Measurements from ENCODE around the gene ZNF83.
"Not testable (repeated sequence)": the region's sequence is repeated elsewhere in the genome, so short reads cannot be mapped to it uniquely, and the experiment has no call there.

Gene ZNF83

DNA sequence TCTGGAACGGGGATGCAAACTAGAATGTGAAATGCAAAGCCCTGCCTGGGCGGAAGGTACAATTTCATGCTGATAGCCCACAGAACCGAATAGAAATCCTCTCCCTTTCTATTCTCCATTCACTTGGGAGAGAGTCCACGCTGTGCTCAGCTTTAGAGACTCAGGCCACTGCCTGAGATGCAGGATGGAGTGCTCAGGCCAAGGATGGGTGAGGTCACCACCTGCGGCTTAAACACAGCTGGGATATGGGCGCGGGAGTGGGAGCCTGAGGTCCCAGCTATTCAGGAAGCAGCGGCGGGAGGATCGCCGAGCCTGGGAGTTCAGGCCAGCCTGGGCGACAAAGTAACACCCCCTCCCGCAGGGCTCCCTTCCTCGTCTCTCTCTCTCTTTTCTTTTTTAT is 446 bp upstream of the ZNF83 start:
- DNase-seq: no peak

GRCh38 chr19:52635786-52636570 is 2.2 kb downstream of the ZNF83 start:
- DNase-seq: no peak

- DNase-seq: not testable (repeated sequence)
Observed at GRCh38 chr19:52627441-52627840, 10.7 kb downstream of the ZNF83 start.

GRCh38 chr19:52626915-52627314 is 11.2 kb downstream of the ZNF83 start:
- DNase-seq: no peak

DNA sequence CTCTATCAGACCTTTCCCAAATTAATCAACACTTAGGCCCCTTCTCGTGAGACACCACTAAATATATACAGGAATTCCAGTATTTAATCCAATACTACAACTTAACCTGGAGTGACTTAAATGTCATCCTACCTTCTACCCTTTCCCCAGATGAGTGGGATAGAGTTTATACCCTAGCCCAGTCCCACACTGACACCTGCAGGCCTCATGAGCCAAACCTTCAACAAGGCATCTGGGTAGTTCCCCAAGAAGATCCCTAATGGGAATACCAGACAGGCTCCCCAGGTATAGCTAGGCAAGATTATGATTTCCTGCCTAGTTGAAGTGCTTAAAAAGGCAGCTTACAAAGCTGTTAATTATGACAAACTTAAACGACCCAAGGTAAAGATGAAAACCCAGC is 15.9 kb downstream of the ZNF83 start:
- DNase-seq: no peak

DNA sequence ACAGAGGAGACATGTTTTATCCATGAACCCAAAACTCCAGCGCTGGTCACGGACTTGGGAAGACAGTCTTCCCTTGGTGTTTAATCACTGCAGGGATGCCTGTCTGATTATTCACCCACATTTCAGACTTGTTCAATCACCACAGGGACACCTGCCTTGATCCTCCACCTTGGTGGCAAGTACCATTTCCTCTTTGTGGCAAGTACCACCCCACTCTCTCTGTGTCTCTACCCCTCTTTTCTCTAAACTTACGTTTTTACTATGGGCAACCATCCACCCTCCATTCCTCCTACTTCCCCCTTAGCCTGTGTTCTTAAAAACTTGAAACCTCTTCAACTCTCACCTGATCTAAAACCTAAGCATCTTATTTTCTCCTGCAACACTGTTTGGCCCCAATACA is 16.8 kb downstream of the ZNF83 start:
- no peak for DNase-seq

DNA sequence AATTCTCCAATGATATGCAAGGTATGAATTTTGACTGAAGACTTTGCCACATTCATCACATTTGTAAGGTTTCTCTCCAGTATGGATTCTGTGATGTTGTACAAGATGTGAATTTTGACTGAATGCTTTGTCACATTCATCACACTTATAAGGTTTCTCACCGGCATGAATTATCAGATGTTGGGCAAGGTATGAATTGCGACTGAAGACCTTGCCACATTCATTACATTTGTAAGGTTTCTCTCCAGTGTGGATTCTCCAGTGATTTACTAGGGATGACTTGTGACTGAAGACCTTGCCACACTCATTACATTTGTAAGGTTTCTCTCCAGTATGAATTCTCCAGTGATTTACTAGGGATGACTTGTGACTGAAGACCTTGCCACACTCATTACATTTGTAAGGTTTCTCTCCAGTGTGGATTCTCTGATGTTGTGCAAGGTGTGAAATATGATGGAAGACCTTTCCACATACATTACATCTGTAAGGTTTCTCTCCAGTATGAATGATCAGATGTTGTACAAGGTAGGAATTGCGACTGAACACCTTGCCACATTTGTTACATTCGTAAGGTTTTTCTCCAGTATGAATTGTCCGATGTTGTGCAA is 24.8 kb downstream of the ZNF83 start:
- DNase-seq: no peak

DNA sequence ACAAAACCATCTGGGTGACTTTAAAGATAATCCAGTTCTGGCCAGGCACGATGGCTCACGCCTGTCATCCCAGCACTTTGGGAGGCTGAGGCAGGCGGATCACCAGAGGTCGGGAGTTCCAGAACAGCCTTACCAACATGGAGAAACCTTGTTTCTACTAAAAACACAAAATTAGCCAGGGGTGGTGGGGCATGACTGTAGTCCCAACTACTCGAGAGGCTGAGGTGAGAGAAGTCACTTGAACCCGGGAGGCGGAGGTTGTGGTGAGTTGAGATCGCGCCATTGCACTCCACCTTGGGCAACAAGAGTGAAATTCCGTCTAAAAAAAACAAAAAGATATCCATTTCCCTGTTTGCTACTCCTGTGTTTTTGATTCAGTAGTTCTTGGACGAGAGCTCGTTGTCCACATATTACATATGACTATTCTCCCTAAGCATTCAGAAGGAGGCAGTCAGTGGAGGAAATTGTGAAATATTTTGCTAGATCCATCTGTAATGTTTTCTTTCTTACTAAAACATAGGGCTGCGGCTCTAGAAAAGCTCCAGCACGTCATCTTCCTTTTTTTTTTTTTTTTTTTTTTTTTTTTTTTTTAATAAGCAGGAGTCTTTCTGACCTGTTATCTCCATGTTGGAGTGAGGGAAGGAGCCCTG is 34.5 kb downstream of the ZNF83 start:
- no peak for DNase-seq

DNA sequence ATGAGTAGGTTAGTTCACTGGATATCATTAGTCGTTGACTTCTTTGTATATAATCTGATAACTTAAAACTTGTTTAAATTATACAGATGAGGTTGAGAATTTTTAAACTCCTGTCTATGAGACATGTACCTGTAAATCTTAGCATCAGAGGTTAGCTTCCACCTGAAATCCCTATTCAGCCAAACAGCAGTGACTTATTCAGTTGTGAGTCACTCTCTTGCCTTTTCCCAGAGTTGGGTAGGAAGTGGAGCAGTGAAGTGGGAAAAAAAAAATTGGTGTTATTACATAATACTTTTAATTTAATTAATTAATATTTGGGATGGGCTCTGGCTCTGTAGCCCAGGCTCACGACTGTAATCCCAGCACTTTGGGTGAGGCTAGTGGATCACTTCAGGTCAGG is 35.2 kb downstream of the ZNF83 start:
- no peak for DNase-seq

DNA sequence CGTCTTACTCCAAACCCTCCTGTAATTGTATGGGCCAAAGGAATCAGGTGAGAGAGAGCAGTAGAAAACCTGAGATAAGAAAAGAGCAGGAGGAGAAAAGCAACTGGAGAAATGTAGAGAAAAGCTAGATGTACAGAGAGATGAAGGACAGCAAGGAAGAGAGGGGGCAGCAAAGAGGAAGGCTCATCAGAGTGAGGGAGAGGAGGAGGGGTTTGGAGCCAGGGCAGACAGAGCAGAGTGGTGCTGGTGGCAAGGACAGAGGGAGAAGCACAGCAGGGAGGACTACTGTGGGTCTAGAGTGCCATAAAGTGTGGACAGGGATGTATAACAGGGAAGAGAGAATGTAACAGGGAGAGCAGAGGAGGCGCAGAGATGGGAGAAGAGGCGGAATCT is 36.2 kb downstream of the ZNF83 start:
- DNase-seq: not testable (repeated sequence)

DNA sequence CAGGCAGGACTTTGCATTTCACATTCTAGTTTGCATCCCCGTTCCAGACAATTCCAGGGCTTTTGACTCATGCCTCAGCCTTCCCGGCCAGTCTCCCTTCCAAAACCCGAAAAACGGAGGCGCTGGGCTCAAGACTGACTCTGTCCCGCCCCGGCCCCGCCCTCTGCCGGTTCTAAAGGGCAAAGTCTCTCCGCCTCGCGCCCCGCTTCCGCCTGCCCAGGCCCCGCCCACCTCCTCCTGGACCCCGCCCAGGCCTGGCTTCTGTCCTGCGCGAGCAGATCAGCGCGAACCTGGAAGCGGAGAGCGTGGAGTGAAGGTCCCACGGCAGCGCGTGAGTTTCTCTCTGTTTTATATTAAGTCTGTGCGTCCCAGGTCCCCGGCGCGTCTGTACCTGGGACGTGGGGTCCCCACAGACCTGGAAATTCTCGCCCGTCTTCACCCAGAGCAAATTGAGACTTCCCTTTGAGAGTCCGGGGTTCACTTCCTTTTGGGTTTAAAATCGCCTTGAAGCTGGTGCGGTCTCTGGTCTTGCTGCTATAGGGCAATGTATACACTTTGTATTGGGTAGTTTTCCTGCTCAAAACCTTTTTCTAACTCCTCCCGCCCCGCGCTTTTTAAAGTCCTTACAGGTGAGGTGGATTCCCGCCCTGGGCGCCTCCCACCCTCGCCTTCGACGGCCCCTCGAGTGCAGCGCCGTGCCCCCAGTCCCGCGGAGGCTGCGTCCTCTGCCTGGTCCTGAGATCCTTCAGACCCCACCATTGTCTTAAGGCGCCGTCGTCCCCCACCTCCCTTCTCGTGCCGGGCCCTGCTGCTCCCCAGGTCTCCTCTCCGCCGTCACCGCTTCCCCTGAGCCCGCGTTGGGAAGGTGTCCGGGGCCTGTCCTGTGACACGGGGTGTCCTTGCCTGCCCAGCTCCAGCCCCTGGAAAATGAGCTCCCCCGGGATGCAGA is 36.9 kb downstream of the ZNF83 start:
- peak; percentile 97 for DNase-seq

DNA sequence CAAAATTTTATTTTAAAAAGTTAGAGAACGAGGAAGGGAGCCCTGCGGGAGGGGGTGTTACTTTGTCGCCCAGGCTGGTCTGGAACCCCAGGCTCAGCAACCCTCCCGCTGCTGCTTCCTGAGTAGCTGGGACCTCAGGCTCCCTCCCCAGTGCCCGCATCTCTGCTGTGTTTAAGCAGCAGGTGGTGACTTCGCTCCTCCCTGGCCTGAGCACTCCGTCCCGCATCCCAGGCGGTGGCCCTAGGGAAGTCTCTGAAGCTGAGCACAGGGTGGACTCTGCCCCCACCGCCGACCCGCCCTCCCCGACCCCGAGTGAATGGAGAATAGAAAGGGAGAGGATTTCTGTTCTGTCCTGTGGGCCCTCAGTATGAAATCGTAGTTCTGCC is 37.5 kb downstream of the ZNF83 start:
- no peak for DNase-seq

DNA sequence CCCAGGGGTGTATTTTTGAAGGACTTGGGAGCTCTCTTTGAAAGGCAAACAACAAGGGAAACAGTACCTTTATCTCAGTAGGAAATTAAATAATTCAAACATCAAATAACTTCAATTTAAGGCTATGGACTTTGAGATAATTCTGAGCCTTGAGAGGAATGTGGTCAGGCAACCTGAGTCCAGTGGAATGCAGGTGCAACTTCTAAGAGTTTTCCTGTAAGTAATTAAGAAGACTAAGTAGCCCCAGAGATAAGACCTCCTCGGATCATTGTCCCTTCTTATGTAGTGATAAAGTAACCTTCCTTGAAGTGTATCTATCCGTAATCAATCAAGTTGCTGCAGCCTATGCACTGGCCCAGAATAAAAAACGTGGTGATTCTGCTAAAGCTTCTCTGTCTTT is 38.9 kb downstream of the ZNF83 start:
- DNase-seq: no peak

DNA sequence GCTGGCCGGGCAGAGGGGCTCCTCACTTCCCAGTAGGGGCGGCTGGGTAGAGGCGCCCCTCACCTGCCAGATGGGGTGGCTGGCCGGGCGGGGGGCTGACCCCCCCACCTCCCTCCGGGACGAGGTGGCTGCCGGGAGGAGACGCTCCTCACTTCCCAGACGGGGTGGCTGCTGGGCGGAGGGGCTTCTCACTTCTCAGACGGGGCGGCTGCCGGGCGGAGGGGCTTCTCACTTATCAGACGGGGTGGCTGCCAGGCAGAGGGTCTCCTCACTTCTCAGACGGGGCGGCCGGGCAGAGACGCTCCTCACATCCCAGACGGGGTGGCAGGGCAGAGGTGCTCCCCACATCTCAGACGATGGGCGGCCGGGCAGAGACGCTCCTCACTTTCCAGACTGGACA is 44.7 kb downstream of the ZNF83 start:
- DNase-seq: not testable (repeated sequence)

- no peak for DNase-seq
Observed at GRCh38 chr19:52592301-52592700, 45.9 kb downstream of the ZNF83 start.

GRCh38 chr19:52590728-52591127 is 47.4 kb downstream of the ZNF83 start:
- DNase-seq: no peak

DNA sequence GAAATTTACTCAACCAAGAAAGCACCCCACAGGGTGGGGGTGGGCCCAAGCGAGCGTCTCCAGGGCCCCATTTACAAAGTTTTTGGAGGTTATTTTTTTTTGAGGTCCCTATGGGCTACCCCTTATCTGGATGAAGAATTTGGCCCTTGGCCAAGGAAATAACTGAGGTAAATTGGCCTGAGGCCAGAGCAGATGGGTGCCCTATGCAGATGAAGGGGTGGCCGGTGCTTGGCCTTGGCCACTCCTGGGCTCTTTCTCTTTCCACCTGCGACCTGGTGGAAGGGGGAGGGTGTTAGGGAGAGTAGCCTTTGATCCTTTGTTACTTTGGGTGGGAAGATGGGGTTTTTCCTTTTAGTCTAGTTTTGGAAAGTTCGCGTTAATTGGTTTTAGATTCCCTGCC is 52.6 kb downstream of the ZNF83 start:
- no peak for DNase-seq

DNA sequence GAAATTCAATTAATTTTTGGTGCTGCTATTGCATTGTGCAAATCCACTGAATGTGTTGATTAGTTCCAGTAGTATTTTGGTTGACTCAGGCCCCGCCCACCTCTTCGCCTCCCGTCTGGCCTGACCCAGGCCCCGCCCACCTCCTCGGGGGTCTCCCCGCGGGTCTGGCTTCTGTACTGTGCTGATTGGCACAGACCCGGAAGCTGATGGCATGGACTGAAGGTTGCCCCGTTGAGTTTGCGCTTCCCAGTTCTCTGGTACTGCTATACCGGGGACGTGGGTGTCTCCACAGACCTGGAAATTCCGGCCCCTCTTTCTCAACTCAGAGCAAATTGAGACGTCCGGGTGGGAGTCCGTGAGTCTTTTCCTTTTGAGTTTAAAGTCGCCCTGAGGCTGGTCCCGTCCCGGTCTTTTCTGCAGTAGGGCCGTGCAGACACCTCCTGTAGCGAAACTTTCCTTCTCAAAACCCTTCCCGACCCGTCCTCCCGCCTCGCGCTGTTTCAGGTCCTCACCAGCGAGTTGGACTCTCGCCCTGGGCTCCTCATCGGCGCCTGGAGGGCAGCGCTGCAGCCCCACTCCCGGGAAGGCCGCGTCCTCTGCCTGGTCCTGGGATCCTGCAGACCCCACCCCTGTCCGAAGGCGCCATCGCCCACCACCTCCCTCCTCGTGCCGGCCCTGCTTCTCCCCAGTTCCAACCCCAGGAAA is 53.3 kb downstream of the ZNF83 start:
- DNase-seq: no peak

DNA sequence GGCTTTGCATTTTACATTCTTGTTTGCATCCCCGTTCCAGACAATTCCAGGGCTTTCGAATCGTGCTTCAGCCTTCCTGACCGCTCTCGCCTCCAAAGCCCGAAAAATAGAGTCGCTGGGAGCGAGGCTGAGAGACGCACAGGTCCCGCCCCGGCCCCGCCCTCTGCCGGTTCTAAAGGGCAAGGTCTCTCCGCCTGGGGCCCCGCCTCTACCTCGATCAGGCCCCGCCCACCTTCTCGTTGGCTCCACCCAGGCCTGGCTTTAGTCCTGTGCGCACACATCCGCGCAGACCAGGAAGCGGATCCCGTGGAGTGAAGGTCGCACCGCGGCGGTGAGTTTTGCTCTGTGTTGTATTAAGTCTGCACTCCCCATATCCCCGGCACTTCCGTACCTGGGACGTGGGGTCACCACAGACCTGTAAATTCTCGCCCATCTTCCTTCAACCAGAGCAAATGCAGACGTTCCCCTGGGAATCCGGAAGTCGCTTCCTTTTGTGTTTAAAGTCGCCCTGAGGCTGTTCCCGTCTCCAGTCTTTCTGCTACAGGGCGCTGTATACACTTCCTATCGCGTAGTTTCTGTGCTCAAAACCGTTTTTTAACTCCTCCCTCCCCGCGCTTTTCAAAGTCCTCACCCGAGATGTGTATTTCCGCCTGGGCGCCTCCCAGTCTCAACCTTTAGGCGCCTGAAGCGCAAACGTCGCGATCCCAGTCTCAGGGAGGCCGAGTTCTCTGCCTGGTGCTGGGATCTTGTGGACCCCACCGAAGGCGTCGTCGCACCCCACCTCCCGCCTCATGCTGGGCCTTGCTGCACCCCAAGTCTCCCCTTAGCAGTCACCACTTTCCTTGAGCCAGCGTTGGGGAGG is 67.9 kb downstream of the ZNF83 start, which contains the start of gene ZNF701:
Gene ZNF701 (plus strand): TSS at position 288 of the 862 bp plus-strand sequence. CDS start 3,861 bp downstream, outside the sequence.
- DNase-seq: peak; percentile 99

DNA sequence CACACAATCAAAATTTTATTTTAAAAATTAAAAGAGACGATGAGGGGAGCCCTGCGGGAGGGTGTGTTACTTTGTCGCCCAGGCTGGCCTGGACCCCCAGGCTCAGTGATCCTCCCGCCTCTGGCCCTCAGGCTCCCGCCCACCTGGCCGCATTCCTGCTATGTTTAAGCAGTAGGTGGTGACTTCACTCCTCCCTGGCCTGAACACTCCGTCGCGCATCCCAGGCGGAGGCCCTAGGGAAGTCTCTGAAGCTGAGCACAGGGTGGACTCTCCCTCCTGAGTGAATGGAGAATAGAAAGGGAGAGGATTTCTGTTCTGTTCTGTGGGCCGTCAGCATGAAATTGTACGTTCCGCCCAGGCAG is 68.5 kb downstream of the ZNF83 start:
- not testable (repeated sequence) for DNase-seq

GRCh38 chr19:52567921-52568320 is 70.2 kb downstream of the ZNF83 start:
- no peak for DNase-seq

Data from activated CD8-positive, alpha-beta memory T cell treated with anti-CD3 and anti-CD28 coated beads for 24 hours (primary cell).